MM.1S (cell line): Measurements from ENCODE around the gene TAF11L6.

Experiments
- EZH2 ChIP-seq: fragments of 300-600 bp; sonication (generic); optimal IDR thresholded peaks from 2 replicates; pipeline ENCODE3; 2017; ENCODE audit warnings: low read depth, mild to moderate bottlenecking, antibody characterized with exemption, low read length, mixed read lengths
- EZH2phosphoT487 ChIP-seq: fragments of 300-600 bp; sonication (generic); IDR thresholded peaks from 2 replicates; pipeline ENCODE4 v1.6.1; 2018; ENCODE audit warnings: antibody characterized with exemption, low read length
- TF ChIP-seq, protein P1 (sequence below): fragments of 300-600 bp; sonication (generic); IDR thresholded peaks from 2 replicates; pipeline ENCODE4 v1.5.1; 2016; ENCODE audit warnings: antibody characterized with exemption, low read length, mixed read lengths

GRCh38 chr5:17511775-17512325, 16.6 kb upstream of the TAF11L6 start:
- TF ChIP-seq, protein P1, sequence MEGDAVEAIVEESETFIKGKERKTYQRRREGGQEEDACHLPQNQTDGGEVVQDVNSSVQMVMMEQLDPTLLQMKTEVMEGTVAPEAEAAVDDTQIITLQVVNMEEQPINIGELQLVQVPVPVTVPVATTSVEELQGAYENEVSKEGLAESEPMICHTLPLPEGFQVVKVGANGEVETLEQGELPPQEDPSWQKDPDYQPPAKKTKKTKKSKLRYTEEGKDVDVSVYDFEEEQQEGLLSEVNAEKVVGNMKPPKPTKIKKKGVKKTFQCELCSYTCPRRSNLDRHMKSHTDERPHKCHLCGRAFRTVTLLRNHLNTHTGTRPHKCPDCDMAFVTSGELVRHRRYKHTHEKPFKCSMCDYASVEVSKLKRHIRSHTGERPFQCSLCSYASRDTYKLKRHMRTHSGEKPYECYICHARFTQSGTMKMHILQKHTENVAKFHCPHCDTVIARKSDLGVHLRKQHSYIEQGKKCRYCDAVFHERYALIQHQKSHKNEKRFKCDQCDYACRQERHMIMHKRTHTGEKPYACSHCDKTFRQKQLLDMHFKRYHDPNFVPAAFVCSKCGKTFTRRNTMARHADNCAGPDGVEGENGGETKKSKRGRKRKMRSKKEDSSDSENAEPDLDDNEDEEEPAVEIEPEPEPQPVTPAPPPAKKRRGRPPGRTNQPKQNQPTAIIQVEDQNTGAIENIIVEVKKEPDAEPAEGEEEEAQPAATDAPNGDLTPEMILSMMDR, result no peak
- no peak for TF ChIP-seq EZH2
- TF ChIP-seq EZH2phosphoT487, result no peak
